ENCODE measurements around the gene IPPK.

IPPK gene

DNA sequence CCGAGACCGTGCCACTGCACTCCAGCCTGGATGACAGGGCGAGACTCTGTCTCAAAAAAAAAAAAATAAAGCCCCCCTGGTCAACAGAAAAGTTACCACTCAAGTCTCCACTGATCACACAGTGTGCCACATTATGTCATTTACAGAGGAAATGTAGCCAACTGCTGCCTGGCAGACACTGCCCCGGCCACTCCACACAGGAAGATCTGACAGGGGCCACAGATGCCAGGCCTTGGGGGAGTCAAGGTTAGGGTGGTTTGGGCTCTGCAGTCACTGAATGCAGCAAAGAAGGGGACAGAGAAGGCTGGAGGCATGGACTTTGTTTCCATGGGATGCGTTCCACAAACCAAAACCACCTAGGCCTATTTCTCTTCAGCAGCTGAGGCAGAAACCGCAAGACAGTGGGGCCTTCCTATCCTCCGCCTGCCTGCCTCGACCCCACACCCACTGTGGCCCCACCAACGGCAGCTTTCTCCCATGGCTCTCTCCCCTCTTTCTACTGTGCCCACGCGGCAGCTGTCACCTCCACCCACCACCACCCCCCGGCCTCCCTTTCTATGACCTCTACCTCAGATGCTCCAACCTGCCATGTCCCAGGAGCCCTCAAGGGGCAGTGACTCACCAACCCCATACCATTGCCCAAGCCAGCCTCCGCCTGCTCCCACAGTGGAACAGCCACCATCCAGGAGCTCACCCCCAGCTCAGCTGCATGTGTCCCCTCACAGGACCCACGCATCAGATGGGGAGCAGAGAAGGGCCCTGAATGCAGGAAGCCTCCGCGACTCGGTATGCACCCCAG is 12.4 kb downstream of the IPPK start:
- H3K4me3 ChIP-seq (ENCODE audit: low read length), result no peak overlapping the region
- TF ChIP-seq ZNF274 (IDR thresholded peaks at IDR 0.05; ENCODE audit: low read depth, low read length), result no peak

DNA sequence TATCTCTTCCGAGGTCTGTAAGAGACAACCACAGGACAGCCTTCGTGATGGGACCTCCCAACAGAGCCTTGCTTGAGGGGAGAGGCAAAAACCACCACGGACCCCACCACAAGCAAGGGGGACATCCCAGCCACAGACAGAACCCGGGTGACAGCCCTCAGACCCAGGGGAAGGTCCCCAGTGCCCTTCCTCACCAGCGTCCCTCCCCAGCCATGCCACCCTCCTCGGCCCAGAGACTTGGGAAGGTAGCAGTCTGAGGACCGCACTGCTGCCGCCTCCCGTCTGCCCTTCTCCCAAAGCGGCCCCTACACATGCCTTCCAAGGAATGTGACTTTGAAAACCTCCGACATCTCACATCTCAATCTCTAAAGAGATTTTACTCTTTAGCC is 13.4 kb downstream of the IPPK start:
- no peak overlapping the region for H3K4me3 ChIP-seq (ENCODE audit: low read length)
- TF ChIP-seq ZNF274 (IDR thresholded peaks at IDR 0.05; ENCODE audit: low read depth, low read length), result no peak

DNA sequence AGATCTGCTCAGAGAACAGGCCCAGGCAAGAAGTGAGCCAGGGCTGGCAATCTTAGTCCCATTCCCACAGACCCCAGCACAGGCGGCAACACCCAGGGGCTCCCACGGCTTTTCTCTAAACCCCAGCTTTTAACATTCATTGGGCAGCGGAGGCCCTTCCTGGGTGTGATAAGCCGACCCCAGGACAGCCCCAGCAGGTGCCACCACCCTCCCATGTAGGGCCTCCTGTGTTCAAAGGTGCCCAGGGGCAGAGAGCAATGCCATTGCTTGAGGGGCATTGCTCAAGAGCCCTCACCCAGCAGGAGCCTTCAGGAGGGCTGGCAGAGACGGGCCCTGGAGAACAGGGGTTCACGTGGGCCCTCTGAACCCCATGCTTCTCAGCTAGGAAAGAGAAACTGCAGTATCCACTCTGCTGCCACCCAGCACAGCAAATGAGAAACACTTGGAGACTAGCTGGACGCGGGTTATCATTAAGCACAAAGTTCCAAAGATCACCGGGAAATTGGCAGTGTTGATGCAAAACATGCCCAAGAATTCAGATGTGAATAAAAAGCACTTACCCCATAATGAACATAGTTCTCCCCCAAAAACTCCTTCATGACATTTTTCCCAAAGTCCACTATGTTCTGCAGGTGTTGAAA is 13.9 kb downstream of the IPPK start:
- no peak for TF ChIP-seq ZNF274 (IDR thresholded peaks at IDR 0.05; ENCODE audit: low read depth, low read length)
- H3K4me3 ChIP-seq (ENCODE audit: low read length), result no peak overlapping the region

DNA sequence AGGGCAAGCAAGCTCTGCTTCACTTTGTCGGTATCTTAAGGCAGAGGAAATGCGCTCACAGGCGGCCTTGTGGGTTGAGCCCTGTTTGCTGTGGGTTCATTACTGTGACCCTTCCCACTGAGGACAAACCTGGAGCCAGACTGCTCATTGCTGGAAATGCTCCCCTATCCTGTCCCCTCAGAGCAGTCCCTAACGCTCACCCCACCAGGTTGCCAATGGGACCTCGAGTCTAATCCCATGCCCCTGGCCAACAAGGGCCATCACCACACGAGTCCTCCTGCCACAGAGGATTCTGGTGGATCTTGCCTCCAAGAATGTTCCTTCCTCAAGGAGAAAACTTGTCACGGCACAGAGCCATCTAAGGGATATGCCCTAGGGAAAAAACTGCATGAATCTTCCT is 14.6 kb downstream of the IPPK start:
- no peak for TF ChIP-seq ZNF274 (IDR thresholded peaks at IDR 0.05; ENCODE audit: low read depth, low read length)
- H3K4me3 ChIP-seq (ENCODE audit: low read length), result no peak overlapping the region

DNA sequence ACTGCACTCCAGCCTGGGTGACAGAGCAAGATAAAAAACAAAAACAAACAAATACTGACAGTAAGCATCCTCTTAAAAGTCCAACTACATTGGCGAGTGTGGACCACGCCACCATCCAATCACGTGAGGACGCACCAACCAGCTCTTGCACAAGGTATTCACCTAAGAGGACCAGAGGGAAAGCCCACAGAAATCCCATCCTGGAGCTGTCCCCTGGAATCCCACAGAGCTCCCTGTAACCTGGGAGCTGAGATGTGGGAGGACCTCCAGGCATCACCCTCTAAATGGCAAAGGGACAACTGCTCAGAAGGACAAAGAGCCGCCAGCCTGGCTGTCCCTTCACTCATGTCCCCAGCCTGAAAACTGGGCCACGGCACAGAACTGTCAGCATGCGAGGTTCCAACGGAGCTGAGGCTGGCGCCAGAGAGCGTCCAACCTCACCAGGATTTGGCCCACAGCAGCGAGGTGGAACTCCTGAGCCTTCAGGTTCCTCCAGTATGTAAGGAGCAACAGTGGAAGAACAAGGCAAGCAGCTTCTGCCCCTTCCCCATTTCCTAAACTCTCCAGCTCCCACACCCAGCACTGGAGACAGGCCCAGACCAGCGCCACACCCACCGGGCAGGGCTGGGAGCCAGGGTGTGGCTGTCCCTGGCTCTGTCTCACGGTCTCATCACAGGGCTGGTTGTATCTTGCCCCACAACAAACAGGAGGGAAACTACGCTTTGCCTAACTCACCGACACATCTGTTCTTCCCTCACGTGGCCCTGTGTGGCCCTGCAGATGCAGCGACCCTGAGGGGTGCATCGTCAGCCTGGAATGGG is 15.2 kb downstream of the IPPK start:
- TF ChIP-seq ZNF274 (IDR thresholded peaks at IDR 0.05; ENCODE audit: low read depth, low read length), result no peak
- no peak overlapping the region for H3K4me3 ChIP-seq (ENCODE audit: low read length)

DNA sequence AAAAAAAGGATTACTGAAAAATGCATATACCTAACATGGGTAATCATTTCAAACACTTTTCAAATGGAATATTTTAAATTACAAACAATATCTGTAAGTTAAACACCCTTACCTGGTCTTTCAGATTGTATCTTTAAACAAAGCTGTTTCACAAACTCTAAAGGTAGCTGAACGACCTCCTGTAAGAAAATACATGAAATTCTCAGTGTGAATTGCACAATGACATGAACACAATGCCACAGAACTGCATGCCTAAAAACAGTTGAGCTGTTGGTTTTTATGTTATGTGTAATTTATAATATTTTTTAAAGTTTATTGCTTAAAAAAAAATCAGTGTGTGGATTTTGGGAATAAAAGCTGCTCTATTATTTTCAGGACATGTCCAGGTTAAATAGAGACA is 17.5 kb downstream of the IPPK start:
- H3K4me3 ChIP-seq (ENCODE audit: low read length), result no peak overlapping the region
- no peak for TF ChIP-seq ZNF274 (IDR thresholded peaks at IDR 0.05; ENCODE audit: low read depth, low read length)

DNA sequence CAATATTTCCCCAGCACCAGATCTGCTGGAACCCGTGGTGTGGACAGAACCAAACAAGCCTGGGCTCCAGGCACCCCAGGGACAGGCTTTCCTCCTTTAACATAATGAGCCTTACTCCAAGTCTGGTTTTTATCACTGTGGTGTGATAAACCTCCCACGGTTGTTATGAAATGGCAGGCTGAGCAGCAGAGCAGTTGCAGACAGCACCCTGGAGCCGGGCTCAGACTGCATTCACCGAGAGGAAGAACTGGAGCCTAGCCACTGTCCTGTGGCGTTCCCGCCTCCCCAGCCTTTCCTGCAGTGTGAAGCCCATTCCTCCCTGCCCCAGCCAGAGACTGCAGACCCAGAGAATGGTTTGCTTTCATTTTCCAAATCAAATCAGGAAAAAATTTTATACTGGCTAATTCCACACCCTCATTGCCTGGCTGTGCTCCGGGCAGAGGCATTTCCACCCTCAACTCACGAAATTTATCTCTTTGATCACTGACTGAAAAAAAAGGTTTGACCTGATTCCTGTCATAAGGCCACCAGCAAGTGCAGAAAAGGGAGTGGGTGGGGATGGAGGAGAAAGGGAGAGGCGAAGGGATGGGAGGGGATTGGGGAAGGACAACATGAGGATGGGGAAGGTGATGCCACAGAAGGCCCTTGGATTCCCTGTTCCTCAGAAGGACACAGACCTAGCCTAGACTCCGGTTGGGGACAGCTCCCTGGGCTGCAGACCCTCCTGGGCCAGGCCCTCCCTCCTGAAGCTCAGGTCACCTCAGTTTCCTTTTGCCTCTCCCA is 18.9 kb downstream of the IPPK start:
- H3K4me3 ChIP-seq (ENCODE audit: low read length), result no peak overlapping the region
- TF ChIP-seq ZNF274 (IDR thresholded peaks at IDR 0.05; ENCODE audit: low read depth, low read length), result no peak

DNA sequence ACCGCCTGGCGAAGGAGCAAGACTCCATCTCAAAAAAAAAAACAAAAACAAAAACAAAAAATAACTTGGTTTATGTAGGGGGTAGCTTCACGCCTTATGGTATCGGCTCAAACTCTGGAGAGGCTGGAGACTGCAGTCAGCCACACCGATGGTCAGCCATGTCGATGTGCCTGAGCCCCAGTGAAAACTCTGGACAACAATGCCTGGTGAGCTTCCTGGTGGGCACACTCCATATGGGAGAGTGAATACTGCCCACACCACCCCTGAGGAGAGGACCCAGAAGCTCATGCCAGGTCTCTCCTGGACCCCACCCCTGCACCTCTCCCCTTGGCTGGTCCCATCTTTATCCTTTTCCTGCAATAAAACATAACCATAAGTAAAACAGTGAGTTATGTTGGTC is 19.6 kb downstream of the IPPK start:
- H3K4me3 ChIP-seq (ENCODE audit: low read length), result no peak overlapping the region
- no peak for TF ChIP-seq ZNF274 (IDR thresholded peaks at IDR 0.05; ENCODE audit: low read depth, low read length)

DNA sequence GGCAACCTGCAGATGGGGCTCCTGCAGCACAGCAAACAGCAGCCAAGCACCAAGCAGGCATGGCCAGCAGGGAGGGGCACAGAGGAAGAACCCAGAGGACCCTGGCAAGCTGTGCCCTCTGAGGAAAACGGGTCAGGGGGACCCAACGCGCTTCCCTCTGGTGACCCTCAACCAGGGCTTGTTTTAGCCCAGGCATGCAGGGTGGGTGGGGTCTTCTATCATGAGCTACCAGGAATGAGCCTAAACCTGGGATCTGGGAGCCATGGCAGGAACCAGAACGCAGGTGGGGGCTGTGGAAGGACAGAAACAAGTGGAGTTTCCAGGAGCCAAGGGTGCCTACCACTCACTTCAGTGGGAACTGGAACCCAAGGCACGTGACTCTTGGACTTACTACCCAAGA is 20.9 kb downstream of the IPPK start:
- TF ChIP-seq ZNF274 (IDR thresholded peaks at IDR 0.05; ENCODE audit: low read depth, low read length), result no peak
- H3K4me3 ChIP-seq (ENCODE audit: low read length), result no peak overlapping the region

DNA sequence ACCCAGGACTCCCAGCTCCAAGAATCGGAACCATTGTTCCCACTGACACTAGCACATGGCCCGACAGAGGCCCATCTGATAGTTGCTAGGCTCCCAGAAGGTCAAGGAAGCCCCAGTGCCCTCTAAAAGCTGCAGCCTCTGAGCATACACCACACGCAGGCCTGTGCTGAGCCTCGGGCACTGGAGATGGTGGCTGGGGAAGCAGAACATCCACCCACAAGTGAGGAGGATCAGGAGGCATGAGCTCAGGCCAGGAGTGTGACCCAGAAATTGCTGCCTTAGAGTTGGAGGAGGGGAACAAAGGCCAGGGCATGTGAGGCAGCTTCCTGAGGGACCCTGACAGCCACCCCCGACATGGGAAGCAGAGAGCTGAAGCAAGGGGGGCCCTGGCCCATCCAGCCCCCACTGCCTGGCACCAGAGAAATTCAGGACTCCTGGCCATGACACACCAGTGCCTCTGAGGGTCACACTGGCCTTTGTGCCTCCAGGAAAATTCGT is 21.4 kb downstream of the IPPK start:
- no peak for TF ChIP-seq ZNF274 (IDR thresholded peaks at IDR 0.05; ENCODE audit: low read depth, low read length)
- no peak overlapping the region for H3K4me3 ChIP-seq (ENCODE audit: low read length)

DNA sequence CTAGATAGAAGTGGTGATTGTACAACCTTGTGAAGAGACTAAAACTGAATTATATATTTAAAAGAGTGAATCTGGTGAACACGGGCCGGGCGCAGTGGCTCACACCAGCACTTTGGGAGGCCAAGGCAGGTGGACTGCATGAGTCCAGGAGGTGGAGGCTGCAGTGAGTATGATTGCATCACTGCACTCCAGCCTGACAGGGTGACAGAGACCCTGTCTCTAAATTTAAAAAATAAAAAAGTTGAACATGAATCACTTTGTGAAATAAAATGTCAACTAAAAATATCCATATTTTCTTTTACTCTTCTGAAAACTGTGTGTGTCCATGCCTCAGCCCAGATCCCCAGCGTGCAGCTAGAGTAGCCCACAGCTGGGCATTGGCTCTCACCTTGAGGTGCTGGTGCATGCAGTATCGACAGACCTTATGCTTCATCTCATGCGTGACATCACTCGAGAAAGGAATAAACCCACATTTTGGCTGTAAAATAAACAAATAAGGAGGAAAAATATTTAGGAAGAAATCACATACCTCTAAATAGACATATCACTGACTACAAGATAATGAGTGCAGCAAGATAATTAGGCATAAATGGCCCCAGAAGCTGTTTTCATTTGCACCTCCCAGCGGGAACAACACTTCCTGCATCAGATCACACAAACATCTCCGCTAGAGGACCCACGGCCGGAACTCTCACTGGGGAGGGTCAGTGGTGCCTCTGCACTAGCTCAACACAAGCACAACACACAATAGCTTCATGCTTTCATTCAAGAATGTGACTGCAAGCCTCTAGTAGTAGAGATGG is 22.1 kb downstream of the IPPK start:
- no peak for TF ChIP-seq ZNF274 (IDR thresholded peaks at IDR 0.05; ENCODE audit: low read depth, low read length)
- no peak overlapping the region for H3K4me3 ChIP-seq (ENCODE audit: low read length)

DNA sequence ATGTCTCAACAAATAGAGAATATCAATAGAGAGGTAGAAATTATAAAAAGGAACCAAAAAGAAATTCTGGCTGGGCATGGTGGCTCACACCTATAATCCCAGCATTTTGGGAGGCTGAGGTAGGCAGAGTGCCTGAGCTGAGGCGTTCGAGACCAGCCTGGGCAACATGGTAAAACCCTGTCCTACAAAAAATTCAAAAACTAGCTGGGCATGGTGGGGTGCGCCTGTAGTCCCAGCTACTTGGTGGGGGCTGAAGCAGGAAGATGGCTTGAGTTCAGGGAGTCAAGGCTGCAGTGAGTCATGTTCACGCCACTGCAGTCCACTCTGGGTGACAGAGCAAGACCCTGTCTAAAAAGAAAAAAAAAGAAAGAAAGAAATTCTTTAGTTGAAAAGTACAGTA is 24.9 kb downstream of the IPPK start:
- no peak overlapping the region for H3K4me3 ChIP-seq (ENCODE audit: low read length)
- TF ChIP-seq ZNF274 (IDR thresholded peaks at IDR 0.05; ENCODE audit: low read depth, low read length), result no peak

DNA sequence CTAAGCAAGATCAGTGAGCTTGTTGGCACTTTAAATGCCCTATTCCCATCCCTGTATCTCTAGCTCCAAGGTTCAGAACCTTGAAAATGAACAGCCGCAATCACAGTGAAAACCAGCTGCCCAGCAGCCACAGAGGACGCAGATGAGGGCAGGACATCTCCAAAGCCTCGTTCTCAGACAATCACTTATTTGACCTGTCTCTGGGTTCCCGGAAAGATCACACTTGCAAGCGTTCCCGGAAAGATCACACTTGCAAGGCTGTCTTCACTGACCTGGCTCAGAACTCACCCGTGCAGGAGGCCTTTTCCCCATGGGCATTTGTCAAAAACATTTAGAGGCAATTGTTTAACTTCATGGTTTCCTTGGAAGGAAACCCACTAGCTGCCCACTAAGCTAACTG is 25.7 kb downstream of the IPPK start:
- H3K4me3 ChIP-seq (ENCODE audit: low read length), result no peak overlapping the region
- no peak for TF ChIP-seq ZNF274 (IDR thresholded peaks at IDR 0.05; ENCODE audit: low read depth, low read length)

Data from GM08714 (cell line).